Lung (tissue), 12 donors: ENCODE measurements around the gene NFIA. TPM values are rescaled to one million over a fixed set of nuclear protein-coding genes. Genes with fewer than 3 reads are reported as not detected.

Experiments used
- ATAC-seq: fragments of 200-7000 bp; cut with Tn5 transposase; one replicate; pipeline ENCODE4 v1.9.1; 2020; ENCODE audit warnings: moderate number of reproducible peaks; ENCODE audit not compliant: insufficient read depth, low FRiP score
- DNase-seq, 3 donors: peaks; one replicate each; pipeline ENCODE4 v3.0.0-alpha.2; 2013 to 2017
- H3K27ac ChIP-seq, 2 donors: one replicate each; pipeline ENCODE4 v1.5.1; 2013; ENCODE audit warnings: mild to moderate bottlenecking in 2 of 2, moderate library complexity in 2 of 2, control low read depth in 1 of 2, inconsistent platforms in 1 of 2, low read depth in 1 of 2, low read length in 1 of 2
- H3K27me3 ChIP-seq, 3 donors: one replicate each; pipeline ENCODE4 v1.5.1; 2013; ENCODE audit warnings: low read length in 2 of 3; ENCODE audit not compliant: control insufficient read depth in 3 of 3, insufficient read depth in 3 of 3
- H3K36me3 ChIP-seq, 4 donors: one replicate each; pipeline ENCODE4 v1.5.1; 2013; ENCODE audit warnings: low read length in 4 of 4, mild to moderate bottlenecking in 1 of 4, moderate library complexity in 1 of 4; ENCODE audit not compliant: control insufficient read depth in 4 of 4, insufficient read depth in 4 of 4
- H3K4me1 ChIP-seq, 5 donors: one replicate each; pipeline ENCODE4 v1.5.1; 2013; ENCODE audit warnings: low read length in 5 of 5, mild to moderate bottlenecking in 2 of 5, moderate library complexity in 1 of 5; ENCODE audit not compliant: control insufficient read depth in 5 of 5, insufficient read depth in 5 of 5
- H3K4me3 ChIP-seq: one replicate; pipeline ENCODE4 v1.5.1; 2013; ENCODE audit warnings: mild to moderate bottlenecking, control low read depth, moderate library complexity
- H3K9ac ChIP-seq, 2 donors: one replicate each; pipeline ENCODE4 v1.5.1; 2013; ENCODE audit warnings: low read length in 2 of 2, control low read depth in 1 of 2; ENCODE audit not compliant: insufficient read depth in 1 of 2
- H3K9me3 ChIP-seq, 4 donors: one replicate each; pipeline ENCODE4 v1.5.1; 2013; ENCODE audit warnings: low read length in 3 of 4, mild to moderate bottlenecking in 1 of 4, moderate library complexity in 1 of 4; ENCODE audit not compliant: control insufficient read depth in 4 of 4, insufficient read depth in 3 of 4
- CTCF ChIP-seq: IDR thresholded peaks from 2 replicates; pipeline ENCODE4 v1.5.1; 2012; ENCODE audit warnings: mild to moderate bottlenecking; ENCODE audit errors: control extremely low read depth, extremely low read depth
- WGBS, 2 donors: extraction: QIAGEN DNeasy Blood & Tissue Kit; methylation state at CpG; one replicate each; pipeline ENCODE4 v1.1.7; 2013; 5-methylcytosine and 5-hydroxymethylcytosine counted together
- polyA plus RNA-seq, 2 donors: library from polyadenylated mRNA; stranded (reverse); fragments of 200-250 nt; gene quantifications; one replicate each; pipeline ENCODE4 v1.2.1, GENCODE V29; 2013
- total RNA-seq, 2 donors: library from RNA; depleted of rRNA in 1 of 2; stranded (reverse); fragments of >200 nt in 1 of 2; gene quantifications; one replicate each; pipeline ENCODE4 v1.2.1, GENCODE V29; 2014 to 2021
- donor health status: control.
- donor health status: control.
- donor health status: Bipolar disorder and iron deficiency.
- donor health status: healthy.
- donor health status: DM: yes; HTN: yes; CAD: no.

The NFIA gene
- total and polyA plus RNA-seq, 4 donors, result 3.0 to 63.4 (median 34.2) TPM

- H3K4me3 ChIP-seq, result no peak overlapping the region
- peaks cover 0 to 39% (median 6%) of the 10 kb centered on the region in 5 donors for H3K4me1 ChIP-seq
- no peaks in the 10 kb centered on the region for H3K36me3 ChIP-seq
- peak overlapping the region in 1 of 2 donors; percentile 86 for H3K9ac ChIP-seq
- no peaks in the 10 kb centered on the region for H3K27me3 ChIP-seq
- WGBS, 2 donors, result 68 to 74% methylated on average over 11 of the region's 11 CpGs
- DNase-seq (peak; percentile 44 to 98 (median 96)), ATAC-seq (no peak)
- H3K27ac ChIP-seq, result no peak overlapping the region
- no peaks in the 10 kb centered on the region for H3K9me3 ChIP-seq
- TF ChIP-seq CTCF, result no peak
Observed at GRCh38 chr1:61202854-61203598, 120.7 kb downstream of the NFIA start.

- DNase-seq (no peak), ATAC-seq (no peak)
- TF ChIP-seq CTCF, result no peak
- Histone ChIP-seq H3K27me3 (no peaks in the 10 kb centered on the region), H3K27ac (no peak overlapping the region), H3K9ac (no peak overlapping the region), H3K4me1 (peaks cover 0 to 33% (median 6%) of the 10 kb centered on the region in 5 donors), H3K9me3 (no peaks in the 10 kb centered on the region), H3K4me3 (no peak overlapping the region), H3K36me3 (no peaks in the 10 kb centered on the region)
- 95 to 97% methylated on average over 1 of the region's 1 CpG for WGBS, 2 donors
Observed at GRCh38 chr1:61204528-61204927, 122.2 kb downstream of the NFIA start.

- H3K9me3 ChIP-seq, result no peaks in the 10 kb centered on the region
- peaks cover 0 to 16% (median 6%) of the 10 kb centered on the region in 5 donors for H3K4me1 ChIP-seq
- WGBS, 2 donors, result 73 to 74% methylated on average over 5 of the region's 5 CpGs
- no peak overlapping the region for H3K9ac ChIP-seq
- no peak overlapping the region for H3K27ac ChIP-seq
- DNase-seq, result no peak
- H3K36me3 ChIP-seq, result no peaks in the 10 kb centered on the region
- ATAC-seq, result no peak
- no peak for TF ChIP-seq CTCF
- no peaks in the 10 kb centered on the region for H3K27me3 ChIP-seq
- H3K4me3 ChIP-seq, result no peak overlapping the region
Observed at GRCh38 chr1:61207416-61207815, 125.1 kb downstream of the NFIA start.
